H1 (cell line): ENCODE results near the gene ZNF254. TPM values are rescaled to one million over a fixed set of nuclear protein-coding genes. Genes with fewer than 3 reads are reported as not detected.

Experiments
- BCL11A ChIP-seq, 2 experiments: IDR thresholded peaks; one replicate each; pipeline ENCODE4 v1.6.1; 2011; ENCODE audit warnings: low read depth in 2 of 2, low read length in 2 of 2, mild to moderate bottlenecking in 2 of 2
- JUN ChIP-seq: IDR thresholded peaks from 2 replicates; pipeline ENCODE4 v1.6.1; 2011; ENCODE audit warnings: low read depth, mild to moderate bottlenecking, improper control_type of control experiment, low read length
- SP1 ChIP-seq: IDR thresholded peaks from 2 replicates; pipeline ENCODE4 v1.6.1; 2011; ENCODE audit warnings: low read depth, low read length
- polyA plus RNA-seq, 7 experiments: library from polyadenylated mRNA; depleted of rRNA in 3 of 7; stranded (reverse) in 5 of 7; unstranded in 2 of 7; fragments of >200 nt in 5 of 7; fragments of 200-250 nt in 2 of 7; gene quantifications; 1 replicate in 5 of 7; 2 replicates in 1 of 7; 4 replicates in 1 of 7; pipeline versions ENCODE4 v1.2.1 to v1.2.3, GENCODE V29; 2011 to 2013; ENCODE audit warnings: missing spikeins in 2 of 7, mixed read lengths in 2 of 7
- total RNA-seq: library from RNA; stranded (reverse); fragmentation: NEBNext Ultra II Directional; extraction: Animal tissue kit (Norgen Biotek cat#: 25700); gene quantifications from 2 replicates; pipeline ENCODE4 v1.2.1, GENCODE V29; 2021

ZNF254 gene
- total and polyA plus RNA-seq, 2 of the 8 experiments (the other 6 are each of a cell fraction or from before 2014, with no cell fraction given): 4.4 to 22.0 TPM

GRCh38 chr19:24101459-24102115 is 14.6 kb downstream of the ZNF254 start (continued):
- TF ChIP-seq BCL11A (IDR thresholded peaks at IDR 0.05; ENCODE audit: low read depth in 2 of 2, low read length in 2 of 2) (no peak), JUN (no peak), SP1 (no peak)
